Measurements from ENCODE around the gene MED13.
"Not testable (repeated sequence)": the region's sequence is repeated elsewhere in the genome, so short reads cannot be mapped to it uniquely, and the experiment has no call there.

The MED13 gene

DNA sequence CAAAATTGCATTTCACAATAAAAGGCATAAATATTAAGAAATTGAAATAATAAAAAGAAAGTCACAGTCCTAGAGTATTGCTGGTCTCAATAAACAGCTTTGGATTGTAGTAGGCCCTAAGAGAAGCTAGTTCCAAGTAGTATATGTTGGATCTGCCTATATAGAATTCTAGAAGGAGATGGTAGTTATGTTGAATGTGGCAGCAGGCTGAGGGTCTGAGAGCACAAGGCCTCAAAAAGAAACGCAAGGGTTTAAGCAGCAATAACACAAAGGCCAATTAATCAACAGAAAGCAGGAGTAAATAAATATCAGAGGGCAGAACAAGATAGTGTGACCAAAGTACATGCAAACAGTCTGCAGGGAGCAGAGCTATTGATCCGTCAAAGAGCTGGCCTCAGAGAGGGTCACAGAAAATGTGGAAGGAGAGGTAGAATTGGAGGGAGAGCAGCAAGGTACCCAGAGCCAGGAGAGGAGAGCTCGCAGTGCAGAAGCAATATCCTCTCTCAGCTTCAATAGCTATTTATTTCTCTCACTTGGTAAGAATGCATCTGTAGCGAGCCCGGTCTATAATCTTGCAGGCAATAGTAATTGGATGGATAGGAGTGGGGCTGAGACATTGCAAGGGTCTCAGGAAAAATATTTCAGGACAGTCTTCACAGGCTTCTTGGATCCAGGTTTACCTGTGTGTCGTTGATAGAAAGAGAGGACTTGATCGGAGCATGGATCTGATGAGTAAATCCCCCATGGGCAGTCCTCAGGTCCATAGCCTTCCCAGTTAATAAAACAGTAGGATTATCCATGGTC, 25.1 kb upstream of the MED13 start:
- DNase-seq, result no peak

DNA sequence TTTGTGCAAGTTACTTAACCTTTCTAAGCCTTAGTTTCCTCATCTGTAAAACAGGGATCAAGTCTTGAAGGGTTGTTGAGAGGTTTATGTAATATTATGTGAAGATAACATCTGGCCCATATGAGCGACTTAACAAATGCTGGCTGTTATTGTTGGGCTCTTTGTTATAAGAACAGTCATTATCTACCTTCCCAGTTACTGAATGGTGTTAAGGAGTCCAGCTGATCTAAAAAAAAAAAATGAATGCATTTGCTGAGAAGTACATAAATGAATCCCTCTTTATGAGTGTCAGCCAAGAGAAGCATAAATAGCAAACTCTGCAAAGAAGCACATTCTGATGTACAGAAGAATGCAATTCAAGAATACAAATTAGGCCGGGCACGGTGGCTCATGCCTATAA, 24.3 kb upstream of the MED13 start:
- DNase-seq, result no peak

DNA sequence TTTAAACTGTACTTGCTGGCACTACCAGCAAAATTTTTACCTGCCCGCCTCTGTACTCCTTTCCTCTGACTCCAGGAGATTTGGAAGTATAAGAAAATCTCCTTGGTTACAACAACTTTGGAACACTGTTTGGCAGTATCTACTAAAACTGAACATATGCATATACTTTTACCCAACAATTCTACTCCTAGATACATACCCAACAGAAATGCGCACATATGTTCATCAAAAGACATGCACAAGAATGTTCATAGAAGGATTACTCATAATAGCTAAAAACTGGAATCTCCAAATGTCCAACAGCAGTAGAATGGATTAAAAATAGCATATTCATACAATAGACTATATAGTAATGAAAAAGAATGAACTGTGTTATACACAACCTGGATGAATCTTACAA, 21.7 kb upstream of the MED13 start:
- DNase-seq, result no peak

DNA sequence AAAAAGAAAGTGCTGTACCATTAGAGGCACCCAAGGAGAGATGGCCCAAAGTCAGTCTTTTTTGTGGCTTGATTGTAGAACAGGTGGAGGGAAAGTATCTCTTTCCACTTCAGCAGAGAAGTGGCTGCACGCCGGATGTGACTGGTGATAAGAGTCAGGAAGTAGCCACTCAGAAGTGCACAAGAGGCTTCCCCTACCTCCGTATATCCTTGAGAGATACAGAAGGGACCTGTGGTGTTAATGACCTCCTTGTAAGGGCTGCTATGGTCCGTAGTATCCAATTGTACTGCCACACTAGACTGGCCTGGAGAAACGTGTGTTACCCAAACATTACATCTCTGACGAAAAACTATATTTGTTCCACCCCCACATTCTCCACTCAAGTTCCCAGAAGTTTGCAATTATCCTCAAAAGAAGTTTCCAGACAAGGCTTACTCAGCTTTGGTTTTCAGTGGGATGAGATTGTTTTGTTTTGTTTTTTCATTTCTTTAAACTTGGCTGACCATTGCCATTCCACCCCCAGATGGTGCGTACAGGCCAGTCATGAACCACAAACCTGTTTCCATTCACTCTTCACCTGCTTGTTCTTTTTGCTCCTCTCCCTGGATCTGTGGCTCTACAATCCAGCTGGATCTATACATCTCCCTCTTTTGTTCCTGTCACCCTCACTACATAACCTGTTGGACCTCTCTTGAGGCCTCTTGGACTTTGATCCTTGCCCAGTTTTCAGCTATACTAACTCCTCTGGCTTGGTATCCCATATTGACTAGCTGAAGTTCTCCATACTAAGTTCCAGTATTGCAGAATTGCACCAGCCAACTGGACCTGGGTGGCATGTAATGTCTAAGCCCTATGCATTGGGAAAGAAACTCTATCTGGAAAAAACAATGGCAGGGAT, 20.7 kb upstream of the MED13 start:
- no peak for DNase-seq

DNA sequence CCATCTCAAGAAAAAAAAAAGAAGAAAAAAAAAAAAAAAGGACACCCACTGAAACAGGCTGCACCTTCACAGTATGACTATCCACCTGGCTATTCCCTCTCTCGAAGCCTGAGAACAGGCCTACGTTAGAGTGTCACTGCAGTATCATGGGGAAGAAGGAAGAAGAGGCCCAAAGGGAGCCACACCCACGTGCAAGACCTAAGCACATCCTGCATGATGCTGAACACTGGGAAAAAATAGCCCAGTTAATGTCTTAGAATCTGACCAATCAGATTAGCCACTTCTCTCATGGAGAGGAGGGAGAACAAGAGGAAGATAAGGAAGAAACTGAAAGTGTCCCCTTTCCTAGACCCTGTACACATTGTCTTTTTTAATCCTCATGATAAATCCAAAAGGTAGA, 19.5 kb upstream of the MED13 start:
- DNase-seq, result no peak

DNA sequence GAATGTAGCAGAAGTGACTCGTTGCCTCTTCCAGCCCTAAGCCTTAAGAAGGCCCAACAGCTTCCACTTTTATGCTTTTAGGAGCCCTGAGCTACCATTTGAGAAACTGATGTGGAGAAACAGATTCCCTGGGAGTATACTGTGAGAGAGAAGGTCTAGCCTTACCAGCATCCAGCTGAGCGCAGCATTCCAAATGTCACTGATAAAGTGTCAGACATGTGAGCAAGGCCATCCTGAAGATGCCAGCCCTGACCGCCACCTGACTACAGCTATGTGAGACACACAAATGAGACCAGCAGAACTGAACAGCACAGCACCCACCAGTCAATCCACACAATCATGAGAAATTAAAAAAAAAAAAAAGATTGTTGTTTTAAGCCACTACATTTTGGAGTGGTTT, 18.6 kb upstream of the MED13 start:
- DNase-seq, result no peak

DNA sequence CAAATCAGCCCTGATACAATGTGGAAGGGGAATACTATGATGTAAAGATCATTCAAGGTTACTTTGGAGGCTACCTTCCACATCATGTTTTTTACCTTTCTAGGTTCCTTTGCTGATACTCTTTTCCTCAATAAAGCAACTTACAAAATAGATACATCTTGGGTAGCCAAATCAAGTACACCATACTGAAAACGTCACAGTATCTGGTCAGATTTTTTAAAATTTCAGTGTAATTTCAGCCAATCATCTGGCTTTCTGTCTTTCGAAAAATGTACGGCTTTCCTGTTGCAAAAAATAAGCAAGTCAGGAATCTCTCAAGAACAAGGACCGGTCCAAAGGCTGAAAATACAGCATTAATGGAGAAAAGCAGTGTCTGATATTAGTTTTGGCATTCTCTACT, 15.6 kb upstream of the MED13 start:
- DNase-seq, result no peak

DNA sequence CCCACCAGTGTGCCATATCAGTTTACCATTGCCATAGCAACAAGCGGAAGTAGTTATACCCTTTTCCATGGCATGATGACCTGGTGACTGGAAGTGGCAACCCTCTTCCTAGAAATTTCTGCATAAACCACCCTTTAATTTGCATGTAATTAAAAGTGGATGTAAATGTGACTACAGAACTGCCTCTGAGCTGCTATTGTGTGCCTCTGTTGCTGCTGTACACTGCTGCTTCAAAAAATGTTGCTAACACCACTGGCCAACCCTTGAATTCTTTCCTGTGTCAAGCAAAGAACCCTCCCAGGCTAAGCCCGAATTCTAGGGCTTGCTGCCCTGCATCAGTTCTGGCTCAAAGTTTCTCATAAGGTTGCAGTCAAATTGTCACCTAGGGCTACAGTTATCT, 12.9 kb upstream of the MED13 start:
- DNase-seq, result no peak

DNA sequence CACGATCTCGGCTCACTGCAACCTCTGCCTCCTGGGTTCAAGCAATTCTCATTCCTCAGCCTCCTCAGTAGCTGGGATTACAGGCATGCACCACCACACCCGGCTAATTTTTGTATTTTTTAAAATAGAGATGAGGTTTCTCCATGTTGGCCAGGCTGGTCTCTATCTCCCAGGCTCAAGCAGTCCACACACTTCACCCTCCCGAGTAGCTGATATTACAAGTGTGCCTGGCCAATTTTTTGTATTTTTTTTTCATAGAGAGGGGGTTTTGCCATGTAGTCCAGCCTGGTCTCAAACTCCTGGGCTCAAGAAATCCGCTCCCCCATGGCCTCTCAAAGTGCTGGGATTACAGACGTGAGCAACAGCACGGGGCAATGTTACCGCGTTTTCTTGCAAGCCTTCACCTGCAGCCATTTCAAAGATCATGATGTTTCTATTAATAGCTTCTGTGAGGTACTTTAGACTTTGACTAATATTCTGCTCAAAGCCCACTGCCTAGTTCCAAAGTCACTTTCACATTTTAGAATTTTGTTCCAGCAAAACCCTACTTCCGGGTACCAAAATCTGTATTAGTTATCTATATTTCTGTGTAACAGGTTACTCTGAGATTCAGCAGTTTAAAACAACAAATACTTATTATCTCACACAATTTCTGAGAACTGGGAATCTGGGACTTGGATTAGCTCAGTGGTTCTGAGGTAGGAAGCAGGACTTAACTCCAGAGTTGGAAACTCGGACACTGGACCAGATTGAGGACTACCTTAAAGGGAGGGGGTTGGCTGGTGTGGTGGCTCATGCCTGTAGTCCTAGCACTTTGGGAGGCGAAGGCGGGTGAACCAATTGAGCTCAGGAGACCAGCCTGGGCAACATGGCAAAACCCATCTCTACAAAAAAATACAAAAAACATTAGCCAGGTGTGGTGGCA, 12.0 kb upstream of the MED13 start:
- DNase-seq, result no peak

DNA sequence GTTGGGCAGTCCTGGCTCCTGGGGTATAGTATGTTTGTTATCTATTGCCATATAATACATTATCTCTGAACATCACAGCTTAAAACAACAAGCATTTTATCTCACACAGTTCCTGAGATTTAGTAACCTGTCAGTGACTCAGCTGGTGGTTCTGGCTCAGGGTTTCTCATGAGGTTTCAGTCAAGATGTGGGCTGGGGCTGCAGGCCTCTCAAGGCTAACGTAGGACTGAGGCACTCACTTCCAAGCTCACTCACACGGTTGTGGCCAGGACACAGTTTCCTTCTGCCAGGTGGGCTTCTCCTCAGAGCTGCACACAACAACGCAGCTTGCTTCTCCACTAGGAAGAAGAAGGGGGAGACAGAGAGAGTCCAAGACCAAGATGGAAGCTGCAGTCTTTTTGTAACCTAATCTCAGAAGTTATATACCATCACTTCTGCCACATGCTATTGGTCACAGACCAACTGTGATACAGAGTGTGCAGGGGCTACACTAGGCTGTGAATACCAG, 10.3 kb upstream of the MED13 start:
- no peak for DNase-seq

DNA sequence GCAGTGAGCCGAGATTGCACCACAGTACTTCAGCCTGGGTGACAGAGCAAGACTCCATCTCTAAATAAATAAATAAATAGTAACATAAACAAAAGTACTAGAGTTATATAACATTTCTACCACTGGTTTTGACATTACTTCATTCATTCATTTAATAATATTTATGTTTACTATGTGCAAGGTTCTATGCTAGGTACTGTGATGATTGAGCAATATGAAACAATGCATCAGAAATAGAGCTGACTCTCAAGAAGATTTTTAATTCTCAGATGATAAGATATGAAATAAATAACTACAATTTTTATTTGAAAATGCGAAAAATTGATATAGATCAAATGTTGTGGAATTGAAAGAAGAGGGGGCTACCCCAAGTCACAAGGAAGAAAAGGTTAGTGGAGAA, 8.9 kb upstream of the MED13 start:
- no peak for DNase-seq

DNA sequence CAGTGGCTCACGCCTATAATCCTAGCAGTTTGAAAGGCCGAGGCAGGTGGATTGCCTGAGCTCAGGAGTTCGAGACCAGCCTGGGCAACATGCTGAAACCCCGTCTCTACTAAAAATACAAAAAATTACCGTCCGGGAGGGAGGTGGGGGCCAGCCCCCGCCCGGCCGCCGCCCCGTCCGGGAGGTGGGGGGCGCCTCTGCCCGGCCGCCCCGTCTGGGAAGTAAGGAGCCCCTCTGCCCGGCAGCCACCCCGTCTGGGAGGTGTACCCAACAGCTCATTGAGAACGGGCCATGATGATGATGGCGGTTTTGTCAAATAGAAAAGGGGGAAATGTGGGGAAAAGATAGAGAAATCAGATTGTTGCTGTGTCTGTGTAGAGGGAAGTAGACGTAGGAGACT, 7.8 kb upstream of the MED13 start:
- DNase-seq, result not testable (repeated sequence)

DNA sequence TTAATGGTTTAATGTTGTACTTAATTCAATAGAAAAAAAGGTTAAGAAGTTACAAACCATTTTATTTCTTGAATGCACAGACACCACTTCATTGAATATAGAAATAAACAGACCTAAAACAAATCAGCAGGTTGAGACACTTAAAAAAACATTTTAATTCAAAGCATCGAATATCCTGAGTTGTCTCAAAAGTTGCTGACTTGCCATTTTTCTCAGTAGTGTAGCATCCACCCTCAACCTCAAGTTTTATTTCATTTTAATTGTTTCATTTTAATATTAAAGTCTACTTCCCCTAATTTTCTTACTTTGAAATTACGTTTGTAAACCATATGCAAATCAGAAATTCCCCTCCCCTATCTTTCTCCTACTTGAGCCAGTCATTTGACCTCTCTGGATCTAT, 5.8 kb upstream of the MED13 start:
- no peak for DNase-seq

DNA sequence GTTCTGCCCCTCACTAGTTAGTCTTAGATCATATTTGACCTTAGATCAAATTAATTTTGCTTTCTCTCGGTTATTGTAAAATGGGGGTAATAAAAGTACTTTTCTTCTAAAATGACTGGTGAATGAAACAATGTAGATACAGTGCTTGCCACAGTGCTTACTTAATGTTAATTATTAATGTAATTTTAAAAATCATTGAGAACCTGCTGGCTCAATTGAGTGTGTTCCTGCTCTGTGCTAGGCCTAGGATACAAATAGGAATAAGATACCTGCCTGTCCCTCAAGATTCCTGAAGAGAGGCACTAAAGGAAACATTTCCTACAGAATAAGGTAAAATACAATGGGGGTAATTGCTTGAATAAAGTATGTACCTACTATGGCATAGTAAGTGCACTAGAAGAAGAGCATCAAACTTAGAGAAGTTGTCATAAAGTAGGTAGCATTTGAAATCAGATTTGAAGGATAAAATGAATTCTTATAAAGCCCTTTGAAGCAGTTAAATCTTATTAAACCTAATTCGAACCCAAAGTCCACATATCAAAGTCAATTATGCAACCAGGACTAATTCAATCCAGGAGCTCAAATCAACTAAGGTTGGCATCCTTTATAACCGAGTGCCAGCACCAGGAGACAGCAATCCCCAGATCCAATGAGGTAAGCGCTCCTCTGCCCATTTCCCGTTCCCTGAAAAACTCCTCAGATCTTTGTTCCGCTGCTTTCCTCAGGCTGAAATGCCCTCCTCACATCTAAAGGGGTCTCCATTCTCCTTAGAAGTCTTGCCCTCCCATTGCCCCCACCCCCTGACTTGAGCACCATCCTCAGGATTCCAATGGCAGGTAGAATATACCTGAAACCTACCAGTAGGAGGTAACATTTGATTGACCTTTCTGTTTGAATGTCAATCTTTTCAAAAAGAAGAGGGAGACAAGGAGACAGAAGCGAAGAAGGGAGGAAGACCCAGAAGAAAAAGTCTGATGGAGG, 2.4 kb upstream of the MED13 start:
- DNase-seq, result no peak

DNA sequence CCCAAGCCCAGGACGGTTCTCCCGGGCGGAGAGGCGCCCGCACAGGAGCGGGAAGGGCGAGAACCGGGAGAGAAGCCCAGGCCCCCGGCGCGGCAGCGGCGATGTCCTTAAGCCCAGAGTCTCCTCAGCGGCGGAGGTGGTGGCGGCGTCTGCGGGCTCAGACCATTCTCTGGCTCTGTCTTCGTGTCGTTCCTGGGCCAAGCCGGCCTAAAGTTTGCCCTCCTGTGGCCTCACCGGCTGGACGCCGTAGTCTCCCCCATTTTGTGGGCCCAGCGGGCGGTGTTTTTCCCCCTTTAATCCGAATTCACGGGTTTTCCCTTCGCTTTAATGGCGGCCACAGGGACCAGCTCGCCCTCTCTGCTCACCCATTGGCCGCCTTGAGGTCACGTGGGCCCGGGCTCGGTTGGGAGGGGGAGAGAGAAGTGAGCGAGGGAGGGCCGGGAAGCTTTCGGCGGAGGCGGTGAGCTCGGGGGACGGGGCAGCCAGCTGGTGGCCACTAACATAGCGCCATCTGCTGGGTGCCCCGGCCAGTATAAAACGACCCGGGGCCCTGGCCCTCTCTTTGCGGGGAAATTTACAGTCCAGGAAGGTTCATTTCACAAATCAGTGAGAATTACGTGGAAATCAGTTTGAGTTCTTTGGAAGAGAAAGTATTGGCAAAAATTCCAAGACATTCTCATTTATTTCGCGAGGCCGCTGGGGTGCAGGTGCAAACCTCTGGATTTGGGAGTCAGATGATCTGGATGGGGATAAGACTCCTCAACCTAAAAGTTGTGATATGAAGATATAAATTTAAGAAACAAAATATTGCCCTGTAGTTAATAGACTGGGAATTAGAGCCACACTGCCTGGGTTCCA, 762 bp upstream of the MED13 start:
- peak; percentile 98 for DNase-seq

DNA sequence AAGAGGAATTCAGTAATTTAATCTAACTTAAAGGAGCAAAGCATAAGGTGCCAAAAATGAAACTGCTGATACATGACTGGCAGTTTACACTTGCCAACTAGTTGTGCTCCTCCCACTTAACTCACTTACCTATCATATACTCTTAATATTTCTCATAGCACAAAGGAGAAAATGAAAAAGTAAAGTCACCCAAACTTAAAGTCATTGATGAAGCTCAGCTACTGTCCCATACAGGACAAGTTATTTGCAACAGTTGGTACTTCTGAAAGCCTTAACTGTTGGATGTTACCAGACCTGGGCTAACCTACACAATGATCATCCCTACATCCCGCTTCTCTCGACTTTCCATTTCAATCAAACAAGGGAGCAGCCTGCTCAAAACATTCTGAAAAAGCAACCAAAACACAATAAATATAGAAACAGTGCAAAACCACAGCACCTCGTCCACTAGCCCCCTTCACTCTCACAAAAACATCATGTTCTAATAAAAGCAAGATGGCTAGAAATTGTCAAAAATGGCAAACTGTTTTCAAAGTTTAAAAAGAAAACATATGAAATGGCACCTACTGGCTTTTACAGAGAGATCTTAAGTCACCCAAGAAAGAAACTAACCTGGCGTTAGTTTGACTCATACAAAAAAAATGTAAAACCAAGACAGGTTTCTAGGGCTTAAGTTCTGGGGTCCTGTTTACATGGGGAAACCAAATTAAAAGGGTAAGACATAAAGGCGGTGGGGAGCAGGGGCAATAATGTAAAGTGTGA, 868 bp downstream of the MED13 start:
- DNase-seq, result no peak

DNA sequence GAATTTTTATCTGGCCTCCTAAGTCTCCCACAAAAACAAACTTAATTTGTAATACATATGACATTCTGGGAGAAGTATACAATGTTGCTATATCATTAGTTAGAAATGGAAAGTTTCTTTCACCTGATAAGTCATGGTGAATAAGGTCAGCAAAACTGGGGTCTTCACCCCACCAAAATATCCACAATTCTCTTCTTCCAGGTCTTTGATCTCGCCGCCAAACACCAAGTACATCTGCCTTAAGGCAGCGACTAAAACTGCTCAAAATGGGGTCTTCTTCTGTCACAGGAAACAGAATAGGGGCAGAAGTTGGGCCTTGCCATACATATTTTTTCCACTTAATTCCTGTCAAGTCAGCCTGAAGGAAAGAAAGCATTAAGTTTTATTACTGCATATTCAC, 2.1 kb downstream of the MED13 start:
- no peak for DNase-seq

DNA sequence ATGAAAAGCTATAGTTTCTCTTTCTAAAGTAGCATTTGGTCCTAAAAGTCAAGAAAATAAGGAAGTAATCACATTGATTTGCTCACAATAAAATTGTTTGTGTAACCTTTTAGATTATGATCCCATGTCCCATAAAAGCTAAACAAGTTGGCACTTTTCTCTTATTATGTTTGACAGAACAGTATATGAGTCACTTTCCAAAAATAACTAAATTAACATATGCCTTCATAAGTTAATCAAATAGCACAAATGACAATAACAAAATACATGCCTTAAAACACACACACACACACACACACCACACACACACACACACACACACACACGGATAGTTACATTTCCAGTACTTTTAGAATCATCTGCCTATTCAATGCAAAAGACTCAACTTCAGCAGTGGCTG, 2.8 kb downstream of the MED13 start:
- no peak for DNase-seq

DNA sequence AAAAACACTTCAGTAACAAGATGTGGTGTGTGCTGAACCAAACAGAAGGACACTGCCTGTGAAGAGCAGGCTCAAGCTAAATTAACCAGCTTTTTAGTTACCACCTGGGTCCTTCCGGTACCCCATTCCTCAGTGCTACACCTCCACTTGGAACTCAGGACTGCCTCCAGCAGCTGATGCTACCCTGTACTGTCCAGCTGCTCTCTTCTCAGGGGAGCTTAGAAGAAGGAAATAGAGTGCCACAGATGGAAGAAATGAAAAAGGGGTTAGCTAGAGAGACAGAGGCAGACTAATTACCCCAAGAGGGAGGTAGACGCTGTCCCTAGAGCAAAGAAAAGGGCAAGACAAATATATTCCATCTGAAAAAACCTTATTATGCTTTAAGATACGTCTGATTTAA, 5.7 kb downstream of the MED13 start:
- DNase-seq, result no peak

DNA sequence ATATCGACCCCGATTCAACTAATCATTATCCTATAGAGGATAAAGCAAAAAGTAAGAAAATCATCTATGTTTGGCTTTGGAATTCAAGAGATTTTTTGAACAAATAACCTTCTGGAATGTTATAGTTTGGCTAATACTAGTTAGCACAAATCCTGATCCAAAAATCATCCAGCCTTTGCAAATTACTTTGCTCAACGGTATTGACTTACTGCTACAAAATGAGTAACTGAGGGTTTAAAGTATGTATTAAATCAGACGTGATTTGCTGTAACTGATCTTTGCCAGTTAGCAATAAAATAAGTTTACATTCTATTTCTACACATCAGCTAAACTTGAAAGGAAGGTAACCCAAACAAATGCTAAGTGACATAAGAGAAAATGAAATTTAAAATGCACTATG, 6.5 kb downstream of the MED13 start:
- DNase-seq, result no peak

Data from fibroblast of skin of back (primary cell).